Activated CD4-positive, alpha-beta T cell treated with anti-CD3 and anti-CD28 coated beads, Interleukin-2, amount 10 ng/mL, durations not matched to agents 24 days and 14 days (primary cell): ENCODE results near the gene IFIH1. TPM values are rescaled to one million over a fixed set of nuclear protein-coding genes. Genes with fewer than 3 reads are reported as not detected.

Source experiments
- DNase-seq: peaks from one replicate; pipeline ENCODE4 v3.0.0; 2022
- H3K27ac Mint-ChIP-seq: one replicate; pipeline ENCODE4 v1.8.0; 2022; ENCODE audit warnings: mild to moderate bottlenecking, mixed read lengths
- H3K27me3 Mint-ChIP-seq: one replicate; pipeline ENCODE4 v1.8.0; 2022; ENCODE audit warnings: mixed read lengths
- H3K36me3 Mint-ChIP-seq: one replicate; pipeline ENCODE4 v1.8.0; 2022; ENCODE audit warnings: low read depth, mild to moderate bottlenecking, mixed read lengths
- H3K4me1 Mint-ChIP-seq: one replicate; pipeline ENCODE4 v1.8.0; 2021; ENCODE audit warnings: mixed read lengths
- H3K4me3 Mint-ChIP-seq: one replicate; pipeline ENCODE4 v1.8.0; 2022; ENCODE audit warnings: mild to moderate bottlenecking, moderate library complexity, mixed read lengths
- H3K9me3 Mint-ChIP-seq: one replicate; pipeline ENCODE4 v1.8.0; 2021; ENCODE audit warnings: mixed read lengths
- intact Hi-C: fragments of 100-400 bp; cut with micrococcal nuclease; formaldehyde crosslinking; loops from one replicate; pipeline ENCODE4 v1.15.1; 2023
- total RNA-seq: library from RNA; stranded (reverse); gene quantifications from 2 replicates; pipeline ENCODE4 v1.2.3, GENCODE V29; 2022

IFIH1 gene
- total RNA-seq, 1 donor from 2014 or later = 26.3 TPM

DNA sequence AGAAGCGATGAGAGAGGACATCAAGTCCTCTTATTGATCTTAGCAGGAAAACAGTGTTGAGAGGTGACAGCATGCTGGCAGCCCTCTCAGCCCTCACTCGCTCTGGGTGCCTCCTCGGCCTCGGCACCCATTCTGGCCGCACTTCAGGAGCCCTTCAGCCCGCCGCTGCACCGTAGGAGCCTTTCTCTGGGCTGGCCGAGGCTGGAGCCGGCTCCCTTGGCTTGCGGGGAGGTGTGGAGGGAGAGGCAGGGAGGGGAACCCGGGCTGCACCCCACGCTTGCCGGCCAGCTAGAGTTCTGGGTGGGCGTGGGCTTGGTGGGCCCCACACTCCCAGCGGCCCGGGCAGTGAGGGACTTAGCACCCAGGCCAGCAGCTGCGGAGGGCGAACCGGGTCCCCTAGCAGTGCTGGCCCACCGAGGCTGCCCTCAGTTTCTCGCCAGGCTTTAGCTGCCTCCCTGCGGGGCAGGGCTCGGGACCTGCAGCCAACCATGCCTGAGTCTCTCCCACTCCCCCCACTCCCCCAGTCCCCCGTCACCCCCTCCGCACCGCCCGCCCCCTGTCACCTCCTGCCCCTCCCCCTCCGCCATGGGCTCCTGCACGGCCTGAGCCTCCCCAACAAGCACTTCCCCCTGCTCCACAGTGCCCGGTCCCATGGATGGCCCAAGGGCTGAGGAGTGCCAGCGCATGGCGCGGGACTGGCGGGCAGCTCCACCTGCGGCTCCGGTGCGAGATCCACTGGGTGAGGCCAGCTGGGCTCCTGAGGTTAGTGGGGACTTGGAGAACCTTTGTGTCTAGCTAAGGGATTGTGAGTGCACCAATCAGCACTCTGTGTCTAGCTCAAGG is 83.6 kb downstream of the IFIH1 start:
- Mint-ChIP-seq H3K36me3 (no peaks in the 10 kb centered on the region), H3K27me3 (peaks cover 29% of the 10 kb centered on the region), H3K9me3 (no peaks in the 10 kb centered on the region), H3K4me1 (no peaks in the 10 kb centered on the region), H3K4me3 (no peak overlapping the region), H3K27ac (no peak overlapping the region)
- DNase-seq = no peak
- intact Hi-C loops = no loop called here

DNA sequence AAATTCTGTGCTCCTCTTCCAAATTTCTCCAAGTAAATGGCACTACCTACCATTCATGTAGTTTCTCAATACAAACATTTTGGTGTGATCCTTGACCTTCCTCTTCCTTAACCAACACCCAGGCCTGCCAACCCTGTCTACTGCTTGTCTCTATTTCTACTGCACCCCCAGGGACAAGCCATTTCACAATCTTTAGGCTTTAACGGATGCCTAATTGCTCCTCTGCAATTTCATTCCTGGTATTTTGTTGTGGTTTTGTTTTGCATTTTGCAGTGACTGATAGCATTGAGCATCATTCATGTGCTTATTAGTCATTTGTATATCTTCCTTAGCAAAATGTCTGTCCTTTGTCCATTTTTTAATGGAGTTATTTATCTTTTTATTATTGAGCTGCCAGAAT is 85.3 kb downstream of the IFIH1 start:
- no peak for DNase-seq
- intact Hi-C loops = no loop called here
- H3K4me3 Mint-ChIP-seq = no peak overlapping the region
- H3K27ac Mint-ChIP-seq = no peak overlapping the region
- H3K36me3 Mint-ChIP-seq = no peaks in the 10 kb centered on the region
- no peaks in the 10 kb centered on the region for H3K9me3 Mint-ChIP-seq
- peaks cover 24% of the 10 kb centered on the region for H3K27me3 Mint-ChIP-seq
- H3K4me1 Mint-ChIP-seq = no peaks in the 10 kb centered on the region

DNA sequence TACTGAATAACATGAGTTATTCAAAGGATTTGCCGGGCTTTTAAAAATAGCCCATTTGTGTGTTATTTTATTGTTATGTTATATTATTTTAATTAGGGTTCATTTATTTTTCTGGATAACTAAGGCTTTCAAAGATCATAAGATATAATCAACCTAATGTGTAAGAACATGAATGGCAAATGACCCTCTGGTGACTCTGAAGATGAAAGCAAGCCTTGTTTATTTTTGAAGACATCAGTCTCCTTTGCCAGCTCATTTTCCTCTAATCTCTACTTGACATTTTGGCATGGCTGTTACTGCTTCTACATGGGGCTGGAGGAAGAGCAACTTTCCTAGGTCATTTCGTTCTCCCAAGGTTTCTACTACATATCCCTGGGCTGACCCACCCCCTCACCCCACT is 85.8 kb downstream of the IFIH1 start:
- H3K36me3 Mint-ChIP-seq = no peaks in the 10 kb centered on the region
- no peak overlapping the region for H3K4me3 Mint-ChIP-seq
- no peaks in the 10 kb centered on the region for H3K4me1 Mint-ChIP-seq
- DNase-seq = no peak
- peaks cover 26% of the 10 kb centered on the region for H3K27me3 Mint-ChIP-seq
- intact Hi-C loops = no loop called here
- H3K9me3 Mint-ChIP-seq = no peaks in the 10 kb centered on the region
- no peak overlapping the region for H3K27ac Mint-ChIP-seq

DNA sequence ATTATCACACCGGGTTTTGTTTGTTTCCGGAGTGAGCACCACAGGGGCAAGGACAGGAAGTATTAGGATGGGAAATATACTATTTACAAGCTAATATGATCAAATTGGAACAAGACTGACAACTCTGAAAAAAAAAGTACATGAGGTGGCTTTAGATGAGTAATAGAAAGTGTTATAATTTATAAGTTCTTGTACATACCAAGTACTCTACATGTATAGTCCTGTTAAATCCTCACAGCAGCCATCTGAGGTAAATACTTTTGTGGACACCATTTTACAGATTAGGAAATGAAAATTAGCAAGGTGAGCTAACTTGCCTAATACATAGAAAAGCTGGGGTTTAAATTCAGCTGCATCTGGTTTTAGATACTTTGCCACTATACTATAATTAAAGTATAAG is 86.5 kb downstream of the IFIH1 start:
- no peaks in the 10 kb centered on the region for H3K9me3 Mint-ChIP-seq
- no peaks in the 10 kb centered on the region for H3K4me1 Mint-ChIP-seq
- no peak for DNase-seq
- intact Hi-C loops = no loop called here
- no peaks in the 10 kb centered on the region for H3K36me3 Mint-ChIP-seq
- H3K27me3 Mint-ChIP-seq = peaks cover 32% of the 10 kb centered on the region
- H3K27ac Mint-ChIP-seq = no peak overlapping the region
- no peak overlapping the region for H3K4me3 Mint-ChIP-seq

DNA sequence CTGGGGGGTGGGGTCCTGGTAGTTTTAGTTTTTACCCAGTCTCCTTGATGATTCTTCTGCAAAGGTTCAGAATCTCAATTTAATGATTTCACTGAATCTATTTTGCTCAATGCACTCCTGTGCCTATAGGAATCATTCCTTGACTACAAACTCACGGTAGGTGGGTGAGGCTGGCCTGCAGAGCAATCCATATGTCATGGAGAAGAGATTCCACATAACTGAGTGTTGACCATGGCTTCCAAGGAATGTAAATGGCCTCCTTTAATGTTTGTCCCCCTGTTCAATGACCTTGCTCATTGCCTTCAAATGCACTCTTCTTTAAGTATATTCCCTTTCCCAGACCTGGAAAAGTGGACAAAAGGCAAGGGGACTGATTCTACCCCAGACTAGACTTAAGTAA is 87.7 kb downstream of the IFIH1 start:
- DNase-seq = no peak
- intact Hi-C loops = no loop called here

DNA sequence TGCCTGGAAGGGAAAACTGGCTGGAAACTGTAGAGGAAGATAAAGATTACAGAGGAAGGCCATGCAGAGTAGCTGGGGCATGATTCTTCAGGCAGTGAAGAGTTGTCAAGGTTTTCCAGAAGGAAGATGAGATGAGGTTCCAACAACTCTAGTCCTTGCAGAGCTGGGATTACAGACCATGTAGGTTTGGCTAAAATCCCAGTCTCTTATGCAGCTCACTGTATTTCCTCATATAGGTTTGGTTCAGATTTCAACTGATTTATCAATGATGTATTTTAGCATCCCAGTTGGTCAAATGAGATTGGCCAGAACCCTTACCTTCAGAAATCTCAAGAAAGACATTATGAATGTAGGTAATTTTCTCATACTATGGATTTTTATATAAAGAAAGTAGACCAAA is 91.6 kb downstream of the IFIH1 start:
- H3K36me3 Mint-ChIP-seq = no peaks in the 10 kb centered on the region
- H3K27ac Mint-ChIP-seq = no peak overlapping the region
- no peak overlapping the region for H3K4me3 Mint-ChIP-seq
- H3K9me3 Mint-ChIP-seq = no peaks in the 10 kb centered on the region
- H3K4me1 Mint-ChIP-seq = no peaks in the 10 kb centered on the region
- no peak for DNase-seq
- peaks cover 55% of the 10 kb centered on the region for H3K27me3 Mint-ChIP-seq
- intact Hi-C loops = no loop called here

More for the DNA sequence above, 87.7 kb downstream of the IFIH1 start:
- Mint-ChIP-seq H3K9me3 (no peaks in the 10 kb centered on the region), H3K36me3 (no peaks in the 10 kb centered on the region), H3K27me3 (peaks cover 39% of the 10 kb centered on the region), H3K4me3 (no peak overlapping the region), H3K27ac (no peak overlapping the region), H3K4me1 (no peaks in the 10 kb centered on the region)

DNA sequence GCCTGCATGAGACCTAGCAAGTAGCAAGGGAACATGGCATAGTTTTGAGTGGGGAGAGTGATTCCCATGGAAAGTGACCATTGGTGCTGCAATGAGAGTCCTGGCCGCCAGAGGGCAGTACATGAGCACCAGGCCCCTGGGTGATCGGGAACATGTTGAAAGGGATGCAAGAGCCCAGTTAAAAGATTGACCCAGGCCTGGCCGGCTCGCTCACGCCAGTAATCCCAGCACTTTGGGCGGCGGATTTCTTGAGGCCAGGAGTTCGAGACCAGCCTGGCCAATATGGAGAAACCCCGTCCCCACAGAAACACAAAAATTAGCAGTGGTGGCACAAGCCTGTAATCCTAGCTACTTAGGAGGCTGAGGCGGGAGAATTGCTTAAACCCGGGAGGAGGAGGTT is 97.4 kb downstream of the IFIH1 start:
- H3K36me3 Mint-ChIP-seq = no peaks in the 10 kb centered on the region
- no peaks in the 10 kb centered on the region for H3K9me3 Mint-ChIP-seq
- peaks cover 57% of the 10 kb centered on the region for H3K27me3 Mint-ChIP-seq
- intact Hi-C loops = loop anchor here (1.0 to 5.0 kb wide), 2 partner anchors 69 to 77 kb away; partner anchors contain the start of gene GCG
- H3K27ac Mint-ChIP-seq = no peak overlapping the region
- DNase-seq = peak; percentile 88
- no peak overlapping the region for H3K4me3 Mint-ChIP-seq
- H3K4me1 Mint-ChIP-seq = no peaks in the 10 kb centered on the region

DNA sequence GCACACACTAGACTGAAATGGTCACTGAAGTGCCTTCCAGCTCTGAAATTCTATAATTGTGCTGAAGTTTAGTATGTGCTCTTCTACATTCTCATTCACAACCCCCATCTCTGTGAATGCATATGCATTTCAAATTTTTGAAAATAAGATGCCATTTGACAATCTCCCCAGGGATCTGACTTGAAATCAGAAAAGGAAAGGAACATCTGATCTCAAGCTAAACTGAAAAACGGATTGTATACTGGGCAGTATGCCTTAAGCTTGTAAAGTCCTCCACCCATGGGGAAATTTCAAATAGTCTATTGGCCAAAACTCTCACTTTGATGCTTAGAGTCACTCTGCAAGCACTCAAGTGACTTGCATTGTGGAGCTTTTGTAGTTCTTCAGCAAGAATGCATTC is 98.1 kb downstream of the IFIH1 start:
- peaks cover 55% of the 10 kb centered on the region for H3K27me3 Mint-ChIP-seq
- no peaks in the 10 kb centered on the region for H3K9me3 Mint-ChIP-seq
- H3K4me3 Mint-ChIP-seq = no peak overlapping the region
- intact Hi-C loops = loop anchor here (5.0 kb wide), 1 partner anchor 68 kb away; the partner anchor contains the start of gene GCG
- no peak for DNase-seq
- no peaks in the 10 kb centered on the region for H3K4me1 Mint-ChIP-seq
- H3K27ac Mint-ChIP-seq = no peak overlapping the region
- H3K36me3 Mint-ChIP-seq = no peaks in the 10 kb centered on the region

DNA sequence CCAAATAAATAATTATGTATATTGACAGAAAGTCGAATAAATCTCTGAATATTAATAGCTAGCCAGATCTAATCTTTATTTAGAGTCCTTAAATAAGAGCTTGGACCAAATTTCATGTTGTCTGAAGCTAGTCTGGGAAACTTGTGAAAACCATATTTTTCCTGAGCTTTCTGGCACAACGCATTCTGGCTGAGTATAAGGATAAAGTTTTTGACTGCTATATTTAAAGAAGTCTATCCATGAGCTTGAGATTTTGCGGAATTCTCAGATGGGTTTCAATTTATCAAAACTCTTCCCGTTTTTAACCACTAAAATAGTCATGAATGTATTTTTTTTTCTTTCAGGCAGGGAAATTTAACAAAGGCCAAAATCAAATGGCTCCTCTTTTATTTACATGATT is 99.1 kb downstream of the IFIH1 start:
- intact Hi-C loops = no loop called here
- no peak overlapping the region for H3K27ac Mint-ChIP-seq
- H3K4me1 Mint-ChIP-seq = no peaks in the 10 kb centered on the region
- H3K36me3 Mint-ChIP-seq = no peaks in the 10 kb centered on the region
- H3K4me3 Mint-ChIP-seq = no peak overlapping the region
- peaks cover 52% of the 10 kb centered on the region for H3K27me3 Mint-ChIP-seq
- DNase-seq = no peak
- no peaks in the 10 kb centered on the region for H3K9me3 Mint-ChIP-seq

DNA sequence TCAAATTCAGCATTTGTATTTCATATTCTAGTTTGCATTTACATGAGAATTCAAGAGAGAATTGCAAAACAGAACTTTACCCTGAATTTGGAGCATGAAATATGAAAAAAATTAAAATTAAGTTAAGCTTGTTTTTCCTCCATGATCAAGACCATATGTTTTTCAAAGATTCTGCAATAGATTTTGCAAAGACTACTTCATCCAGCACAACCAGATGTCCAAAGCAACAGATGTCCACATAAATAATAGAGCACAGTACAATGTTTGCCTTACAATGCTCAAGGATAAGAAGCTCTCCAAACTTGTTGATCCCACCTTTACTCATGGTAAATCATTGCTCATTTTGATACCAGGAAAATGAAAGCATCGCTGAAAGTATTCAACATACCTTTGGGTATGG is 100.9 kb downstream of the IFIH1 start:
- intact Hi-C loops = no loop called here
- no peak overlapping the region for H3K27ac Mint-ChIP-seq

More for the DNA sequence above, 100.9 kb downstream of the IFIH1 start:
- Mint-ChIP-seq H3K4me1 (no peaks in the 10 kb centered on the region), H3K27me3 (peaks cover 46% of the 10 kb centered on the region), H3K4me3 (no peak overlapping the region), H3K36me3 (no peaks in the 10 kb centered on the region), H3K9me3 (no peaks in the 10 kb centered on the region)
- no peak for DNase-seq

Other genes starting within 250 kb of the IFIH1 start
- gene DPP4, start 244.5 kb downstream of the IFIH1 start, total RNA-seq = 65.4 and 68.0 TPM in 2 replicates
- gene GCG, start 166.4 kb downstream of the IFIH1 start, total RNA-seq = not detected in 2 replicates
- not detected in 2 replicates for gene FAP, start 75.2 kb downstream of the IFIH1 start, total RNA-seq
- gene GCA, start 25.4 kb upstream of the IFIH1 start, total RNA-seq = 13.6 and 16.2 TPM in 2 replicates